Measurements from ENCODE around the gene ZYX. TPM values are rescaled to one million over a fixed set of nuclear protein-coding genes. Genes with fewer than 3 reads are reported as not detected.

The ZYX gene
- total RNA-seq, 1 donor from 2014 or later, result 320 TPM

DNA sequence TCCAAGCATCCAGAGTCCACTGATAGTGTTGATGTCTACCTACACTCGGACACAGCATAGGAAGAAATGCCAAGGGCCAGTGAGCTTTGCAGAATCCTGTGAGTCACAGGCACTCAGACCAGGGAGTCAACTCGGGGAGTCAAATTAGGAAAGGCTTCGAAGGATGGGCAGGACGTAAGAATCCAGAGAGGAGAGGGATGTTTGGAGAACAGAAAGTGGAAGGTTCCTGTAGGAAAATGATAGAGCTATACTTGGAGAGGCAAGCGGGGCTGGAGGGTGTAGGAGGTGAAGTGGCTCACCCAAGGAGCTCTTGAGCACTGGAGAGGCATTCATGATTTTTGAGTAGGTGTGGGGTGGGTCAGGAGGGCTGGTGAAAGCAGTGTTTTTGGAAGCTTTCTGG, 3.0 kb downstream of the ZYX start:
- Histone ChIP-seq H3K27ac (peak overlapping the region; percentile 97 to 99), H3K4me1 (peaks cover 24 to 60% of the 10 kb centered on the region in 2 donors)

GRCh38 chr7:143384661-143385631, 3.8 kb downstream of the ZYX start:
- Histone ChIP-seq H3K27me3 (no peaks in the 10 kb centered on the region), H3K9me3 (no peaks in the 10 kb centered on the region), H3K4me1 (peaks cover 24 to 65% of the 10 kb centered on the region in 2 donors), H3K27ac (peak overlapping the region; percentile 97 to 99), H3K4me3 (peak overlapping the region; percentile 89 to 97), H3K36me3 (peaks cover 27 to 60% of the 10 kb centered on the region in 2 donors)
- intact Hi-C loops (cut with DNase I), result loop anchor here (10.0 kb wide), 1 partner anchor 530 kb away; the partner anchor contains the start of gene EPHB6
- DNase-seq (ENCODE audit: low spot score in 2 of 2), result peak in 1 of 2 donors; percentile 67
- no peak for TF ChIP-seq CTCF (IDR thresholded peaks at IDR 0.05)

More for the DNA sequence above, 3.0 kb downstream of the ZYX start:
- peak in 1 of 2 donors; percentile 75 for DNase-seq (ENCODE audit: low spot score in 2 of 2)
- H3K4me3 ChIP-seq, result peak overlapping the region; percentile 89 to 97
- intact Hi-C loops (cut with DNase I), result loop anchor here (10.0 kb wide), 1 partner anchor 529 kb away; the partner anchor contains the start of gene EPHB6
- no peaks in the 10 kb centered on the region for H3K27me3 ChIP-seq
- H3K36me3 ChIP-seq, result peaks cover 19 to 52% of the 10 kb centered on the region in 2 donors
- H3K9me3 ChIP-seq, result no peaks in the 10 kb centered on the region
- TF ChIP-seq CTCF (IDR thresholded peaks at IDR 0.05), result no peak

GRCh38 chr7:143385891-143386781, 5.0 kb downstream of the ZYX start:
- Histone ChIP-seq H3K4me1 (peaks cover 29 to 75% of the 10 kb centered on the region in 2 donors), H3K9me3 (no peaks in the 10 kb centered on the region), H3K27ac (peak overlapping the region; percentile 97 to 99), H3K27me3 (no peaks in the 10 kb centered on the region), H3K36me3 (peaks cover 39 to 71% of the 10 kb centered on the region in 2 donors), H3K4me3 (peak overlapping the region; percentile 35 to 89)
- TF ChIP-seq CTCF (IDR thresholded peaks at IDR 0.05), result no peak
- intact Hi-C loops (cut with DNase I), result loop anchor here (10.0 kb wide), 1 partner anchor 531 kb away; the partner anchor contains the start of gene EPHB6
- no peak for DNase-seq (ENCODE audit: low spot score in 2 of 2)

DNA sequence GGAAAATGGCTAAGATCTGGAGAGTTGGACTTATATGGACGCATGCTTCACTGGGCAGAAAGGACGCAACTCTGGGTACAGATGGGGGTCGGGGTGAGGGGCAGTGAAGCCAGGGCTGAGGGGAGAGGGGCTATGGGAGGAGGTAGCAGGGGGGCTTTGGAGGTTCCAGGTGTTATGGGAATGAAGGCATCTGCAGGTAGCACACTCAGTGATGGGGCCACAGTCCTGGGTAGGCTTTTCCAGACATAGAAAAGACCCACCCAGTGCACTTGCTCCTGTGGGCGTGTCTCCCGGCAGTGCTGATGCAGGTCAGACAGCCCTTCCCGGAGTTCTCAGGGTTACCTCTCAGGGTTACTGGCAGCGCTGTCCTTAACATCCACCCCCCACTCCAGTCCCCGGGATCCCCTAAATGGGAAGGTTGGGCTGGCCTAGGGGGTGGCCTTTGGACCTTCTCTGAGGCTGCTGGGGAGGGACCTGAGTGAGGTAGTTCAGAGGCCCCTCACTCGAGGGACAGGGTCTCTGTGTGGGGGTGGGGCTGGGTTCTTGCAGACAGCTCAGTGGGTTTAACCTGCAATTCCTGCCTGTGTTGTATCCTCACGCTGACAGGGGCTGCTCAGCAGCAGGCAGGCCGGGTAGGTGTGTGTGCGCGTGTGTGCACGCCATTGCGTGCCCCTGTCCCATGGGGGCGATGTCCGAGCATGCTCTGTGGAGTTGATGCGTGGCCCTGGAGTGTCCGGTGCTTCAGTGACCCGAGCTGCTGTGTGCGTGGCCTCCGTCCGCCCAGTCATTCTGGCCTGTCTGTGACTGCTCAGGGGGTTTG, 6.2 kb downstream of the ZYX start:
- peak overlapping the region in 1 of 2 donors; percentile 89 for H3K4me3 ChIP-seq
- peaks cover 39 to 70% of the 10 kb centered on the region in 2 donors for H3K36me3 ChIP-seq
- H3K9me3 ChIP-seq, result no peaks in the 10 kb centered on the region
- H3K4me1 ChIP-seq, result peaks cover 34 to 84% of the 10 kb centered on the region in 2 donors
- DNase-seq (ENCODE audit: low spot score in 2 of 2), result no peak
- H3K27ac ChIP-seq, result peak overlapping the region; percentile 97 to 99
- intact Hi-C loops (cut with DNase I), result loop anchor here (10.0 kb wide), 1 partner anchor 533 kb away; the partner anchor contains the start of gene EPHB6
- TF ChIP-seq CTCF (IDR thresholded peaks at IDR 0.05), result peak in 1 of 3 experiments; percentile 23
- no peaks in the 10 kb centered on the region for H3K27me3 ChIP-seq

Data from ascending aorta (tissue), 2 donors.